ENCODE measurements around the gene NAALAD2. TPM values are rescaled to one million over a fixed set of nuclear protein-coding genes. Genes with fewer than 3 reads are reported as not detected.

Gene NAALAD2
- total RNA-seq, 1 experiment from 2014 or later, result 3.9 TPM

DNA sequence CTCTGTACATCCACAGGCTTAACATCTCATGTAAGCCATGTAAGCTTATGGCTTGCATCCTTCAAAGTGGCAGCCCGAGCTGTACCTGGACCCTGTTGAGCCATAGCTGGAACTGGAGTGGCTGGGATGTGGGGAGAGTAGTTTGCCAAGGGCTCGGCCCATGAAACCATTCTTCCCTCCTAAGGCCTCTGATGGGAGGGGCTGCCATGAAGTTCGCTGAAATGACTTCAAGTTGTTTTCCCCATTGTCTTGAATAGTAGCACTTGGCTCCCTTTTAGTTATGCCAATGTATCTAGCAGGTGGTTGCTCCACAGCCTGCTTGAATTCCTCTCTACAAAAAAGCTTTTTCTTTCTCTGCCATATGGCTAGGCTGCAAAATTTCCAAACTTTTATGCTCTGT lies 93.6 kb downstream of the NAALAD2 start:
- Histone ChIP-seq H3K9me3 (ENCODE audit: low read depth, low read length, poor library complexity, severe bottlenecking) (peaks cover 6% of the 10 kb centered on the region), H3K27ac (ENCODE audit: low read depth, low read length, poor library complexity, severe bottlenecking) (no peak overlapping the region), H3K36me3 (ENCODE audit: insufficient read depth, low read length, poor library complexity, severe bottlenecking) (no peaks in the 10 kb centered on the region), H3K4me3 (ENCODE audit: low read depth, low read length, poor library complexity, severe bottlenecking) (no peak overlapping the region), H3K27me3 (replicated peaks; ENCODE audit: insufficient read depth, low read depth, low read length, poor library complexity) (no peaks in the 10 kb centered on the region), H3K4me1 (ENCODE audit: insufficient read depth, low read length, poor library complexity, severe bottlenecking) (peaks cover 10% of the 10 kb centered on the region)
- BruUV-seq (replicated peaks), result no TSS peak
- no peak for DNase-seq (ENCODE audit: low spot score)
- POLR2A ChIA-PET (ENCODE audit: low non-redundant PET), result no interaction called here
- CTCF ChIA-PET, result no interaction called here
- intact Hi-C loops (cut with micrococcal nuclease; ENCODE audit: unreplicated experiment), result no loop called here
- no peak for TF ChIP-seq EZH2 (IDR thresholded peaks at IDR 0.05; ENCODE audit: borderline replicate concordance, low read depth, low read length, poor library complexity, severe bottlenecking)
- TF ChIP-seq, protein P1, sequence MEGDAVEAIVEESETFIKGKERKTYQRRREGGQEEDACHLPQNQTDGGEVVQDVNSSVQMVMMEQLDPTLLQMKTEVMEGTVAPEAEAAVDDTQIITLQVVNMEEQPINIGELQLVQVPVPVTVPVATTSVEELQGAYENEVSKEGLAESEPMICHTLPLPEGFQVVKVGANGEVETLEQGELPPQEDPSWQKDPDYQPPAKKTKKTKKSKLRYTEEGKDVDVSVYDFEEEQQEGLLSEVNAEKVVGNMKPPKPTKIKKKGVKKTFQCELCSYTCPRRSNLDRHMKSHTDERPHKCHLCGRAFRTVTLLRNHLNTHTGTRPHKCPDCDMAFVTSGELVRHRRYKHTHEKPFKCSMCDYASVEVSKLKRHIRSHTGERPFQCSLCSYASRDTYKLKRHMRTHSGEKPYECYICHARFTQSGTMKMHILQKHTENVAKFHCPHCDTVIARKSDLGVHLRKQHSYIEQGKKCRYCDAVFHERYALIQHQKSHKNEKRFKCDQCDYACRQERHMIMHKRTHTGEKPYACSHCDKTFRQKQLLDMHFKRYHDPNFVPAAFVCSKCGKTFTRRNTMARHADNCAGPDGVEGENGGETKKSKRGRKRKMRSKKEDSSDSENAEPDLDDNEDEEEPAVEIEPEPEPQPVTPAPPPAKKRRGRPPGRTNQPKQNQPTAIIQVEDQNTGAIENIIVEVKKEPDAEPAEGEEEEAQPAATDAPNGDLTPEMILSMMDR (conservative IDR thresholded peaks at IDR 0.05; ENCODE audit: low read depth, low read length), result no peak

DNA sequence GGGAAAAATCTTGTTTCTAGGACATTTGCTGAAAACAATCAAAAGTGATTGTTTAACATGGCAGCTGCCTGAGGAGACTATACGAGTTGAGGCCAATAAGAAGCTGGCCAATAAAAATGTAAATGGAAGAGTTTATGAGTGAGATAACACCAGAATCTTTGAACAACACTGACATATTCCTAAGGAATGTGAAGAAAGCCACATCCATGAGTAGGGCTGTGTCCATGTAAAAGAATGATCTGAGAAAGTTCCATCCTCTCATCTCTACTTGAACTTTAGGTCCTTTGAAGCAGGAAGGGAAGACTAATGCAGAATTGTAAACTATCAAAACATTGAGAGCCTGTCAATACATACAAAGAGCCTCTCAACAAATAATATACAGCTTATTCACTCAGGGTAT lies 95.3 kb downstream of the NAALAD2 start:
- POLR2A ChIA-PET (ENCODE audit: low non-redundant PET), result no interaction called here
- Histone ChIP-seq H3K27ac (ENCODE audit: low read depth, low read length, poor library complexity, severe bottlenecking) (no peak overlapping the region), H3K9me3 (ENCODE audit: low read depth, low read length, poor library complexity, severe bottlenecking) (peaks cover 6% of the 10 kb centered on the region), H3K36me3 (ENCODE audit: insufficient read depth, low read length, poor library complexity, severe bottlenecking) (no peaks in the 10 kb centered on the region), H3K4me3 (ENCODE audit: low read depth, low read length, poor library complexity, severe bottlenecking) (no peak overlapping the region), H3K4me1 (ENCODE audit: insufficient read depth, low read length, poor library complexity, severe bottlenecking) (no peaks in the 10 kb centered on the region), H3K27me3 (replicated peaks; ENCODE audit: insufficient read depth, low read depth, low read length, poor library complexity) (no peaks in the 10 kb centered on the region)
- intact Hi-C loops (cut with micrococcal nuclease; ENCODE audit: unreplicated experiment), result no loop called here
- CTCF ChIA-PET, result no interaction called here
- BruUV-seq (replicated peaks), result no TSS peak
- DNase-seq (ENCODE audit: low spot score), result no peak
- no peak for TF ChIP-seq EZH2 (IDR thresholded peaks at IDR 0.05; ENCODE audit: borderline replicate concordance, low read depth, low read length, poor library complexity, severe bottlenecking)
- TF ChIP-seq, protein P1 (conservative IDR thresholded peaks at IDR 0.05; ENCODE audit: low read depth, low read length), result no peak

DNA sequence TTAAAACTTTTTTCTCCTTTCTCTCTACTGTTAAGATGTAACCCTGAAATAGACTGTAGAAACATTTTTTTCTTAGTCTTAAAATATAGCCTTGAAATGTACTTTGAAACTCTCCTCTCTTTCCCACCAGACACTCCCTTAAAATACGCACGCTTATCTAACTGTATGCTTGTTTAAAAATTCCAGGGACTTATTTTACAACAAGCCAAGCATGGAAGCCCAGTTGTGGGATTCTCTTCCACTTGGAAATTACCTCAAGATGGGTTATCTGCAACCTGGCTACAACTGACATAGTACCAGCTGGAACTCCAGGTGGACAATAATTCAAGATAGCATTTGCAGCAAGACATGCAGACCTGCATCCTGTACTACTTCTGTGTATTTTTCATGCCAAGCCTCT lies 100.5 kb downstream of the NAALAD2 start:
- intact Hi-C loops (cut with micrococcal nuclease; ENCODE audit: unreplicated experiment), result no loop called here
- no peak overlapping the region for H3K27ac ChIP-seq (ENCODE audit: low read depth, low read length, poor library complexity, severe bottlenecking)
- no peaks in the 10 kb centered on the region for H3K27me3 ChIP-seq (replicated peaks; ENCODE audit: insufficient read depth, low read depth, low read length, poor library complexity)
- no peak overlapping the region for H3K4me3 ChIP-seq (ENCODE audit: low read depth, low read length, poor library complexity, severe bottlenecking)
- BruUV-seq (replicated peaks), result no TSS peak
- H3K4me1 ChIP-seq (ENCODE audit: insufficient read depth, low read length, poor library complexity, severe bottlenecking), result no peaks in the 10 kb centered on the region
- peaks cover 2% of the 10 kb centered on the region for H3K9me3 ChIP-seq (ENCODE audit: low read depth, low read length, poor library complexity, severe bottlenecking)
- TF ChIP-seq, protein P1 (conservative IDR thresholded peaks at IDR 0.05; ENCODE audit: low read depth, low read length), result no peak
- TF ChIP-seq EZH2 (IDR thresholded peaks at IDR 0.05; ENCODE audit: borderline replicate concordance, low read depth, low read length, poor library complexity, severe bottlenecking), result no peak
- POLR2A ChIA-PET (ENCODE audit: low non-redundant PET), result no interaction called here
- CTCF ChIA-PET, result no interaction called here
- no peaks in the 10 kb centered on the region for H3K36me3 ChIP-seq (ENCODE audit: insufficient read depth, low read length, poor library complexity, severe bottlenecking)
- DNase-seq (ENCODE audit: low spot score), result no peak
